GM18499 (cell line): ENCODE data around the gene PIK3AP1.
"Not testable (repeated sequence)": the region's sequence is repeated elsewhere in the genome, so short reads cannot be mapped to it uniquely, and the experiment has no call there.

Source experiments
- ATAC-seq: cut with Tn5 transposase; IDR thresholded peaks from one replicate; pipeline ENCODE4 v1.9.1; 2021; ENCODE audit warnings: moderate number of reproducible peaks; ENCODE audit not compliant: insufficient read depth, unreplicated experiment

Gene PIK3AP1

GRCh38 chr10:96720422-96721206 lies at the start of gene PIK3AP1:
TSS of gene PIK3AP1 (minus strand) at chr10:96720514. CDS start at chr10:96720394, 120 bp downstream.
- ATAC-seq = no peak

- no peak for ATAC-seq
Observed at GRCh38 chr10:96768136-96768535, 47.8 kb upstream of the PIK3AP1 start.

GRCh38 chr10:96767611-96768010 lies 47.3 kb upstream of the PIK3AP1 start:
- no peak for ATAC-seq

GRCh38 chr10:96765406-96766240 lies 45.3 kb upstream of the PIK3AP1 start:
- ATAC-seq = no peak

- ATAC-seq = no peak
Observed at GRCh38 chr10:96764425-96765060, 44.2 kb upstream of the PIK3AP1 start.

GRCh38 chr10:96758423-96758822 lies 38.1 kb upstream of the PIK3AP1 start:
- peak; percentile 45 for ATAC-seq

- ATAC-seq = no peak
Observed at GRCh38 chr10:96756111-96756903, 36.0 kb upstream of the PIK3AP1 start.

GRCh38 chr10:96753956-96754355 lies 33.6 kb upstream of the PIK3AP1 start:
- no peak for ATAC-seq

- no peak for ATAC-seq
Observed at GRCh38 chr10:96752375-96752774, 32.1 kb upstream of the PIK3AP1 start.

GRCh38 chr10:96750316-96750715 lies 30.0 kb upstream of the PIK3AP1 start:
- ATAC-seq = not testable (repeated sequence)

- ATAC-seq = peak; percentile 91
Observed at GRCh38 chr10:96747734-96748550, 27.6 kb upstream of the PIK3AP1 start.

- no peak for ATAC-seq
Observed at GRCh38 chr10:96746503-96746902, 26.2 kb upstream of the PIK3AP1 start.

GRCh38 chr10:96745950-96746349 lies 25.6 kb upstream of the PIK3AP1 start:
- no peak for ATAC-seq

GRCh38 chr10:96743988-96744585 lies 23.8 kb upstream of the PIK3AP1 start:
- no peak for ATAC-seq

- not testable (repeated sequence) for ATAC-seq
Observed at GRCh38 chr10:96741557-96741956, 21.2 kb upstream of the PIK3AP1 start.

GRCh38 chr10:96740579-96741281 lies 20.4 kb upstream of the PIK3AP1 start:
- no peak for ATAC-seq

- ATAC-seq = no peak
Observed at GRCh38 chr10:96740141-96740540, 19.8 kb upstream of the PIK3AP1 start.

- ATAC-seq = not testable (repeated sequence)
Observed at GRCh38 chr10:96737307-96737902, 17.1 kb upstream of the PIK3AP1 start.
